ENCODE data around the gene PLCH1. TPM values are rescaled to one million over a fixed set of nuclear protein-coding genes. Genes with fewer than 3 reads are reported as not detected.

PLCH1 gene
- total and polyA plus RNA-seq, 9 of the 15 experiments (the other 6 are each of a cell fraction or from before 2014, with no cell fraction given): 0.17 to 0.62 (median 0.40) TPM

GRCh38 chr3:155704771-155705559, 39.9 kb downstream of the PLCH1 start (continued):
- TF ChIP-seq GTF2B (IDR thresholded peaks at IDR 0.05; ENCODE audit: extremely low read depth, insufficient read length) (no peak), SMARCB1 (IDR thresholded peaks at IDR 0.05; ENCODE audit: insufficient read length, low read depth) (no peak), HDGF (IDR thresholded peaks at IDR 0.05) (no peak), PRPF4 (IDR thresholded peaks at IDR 0.05; ENCODE audit: insufficient read depth, low read depth, low read length, poor library complexity, severe bottlenecking) (no peak), CGGBP1 (CRISPR knock-in tag; IDR thresholded peaks at IDR 0.05) (no peak), ZBTB5 (IDR thresholded peaks at IDR 0.05) (no peak), ZNF184 (CRISPR knock-in tag; IDR thresholded peaks at IDR 0.05) (no peak), TSC22D4 (tag; IDR thresholded peaks at IDR 0.05) (no peak), PYGO2 (tag; IDR thresholded peaks at IDR 0.05) (no peak)

Measured in K562 (cell line).